Measurements from ENCODE around the gene TMEM217. TPM values are rescaled to one million over a fixed set of nuclear protein-coding genes. Genes with fewer than 3 reads are reported as not detected.
A peak's percentile ranks its signal among the peaks of the same experiment; 100 is the strongest.

Gene TMEM217
- total and polyA plus RNA-seq, 12 donors: 1.5 to 26.7 (median 5.6) TPM; not detected in 1

DNA sequence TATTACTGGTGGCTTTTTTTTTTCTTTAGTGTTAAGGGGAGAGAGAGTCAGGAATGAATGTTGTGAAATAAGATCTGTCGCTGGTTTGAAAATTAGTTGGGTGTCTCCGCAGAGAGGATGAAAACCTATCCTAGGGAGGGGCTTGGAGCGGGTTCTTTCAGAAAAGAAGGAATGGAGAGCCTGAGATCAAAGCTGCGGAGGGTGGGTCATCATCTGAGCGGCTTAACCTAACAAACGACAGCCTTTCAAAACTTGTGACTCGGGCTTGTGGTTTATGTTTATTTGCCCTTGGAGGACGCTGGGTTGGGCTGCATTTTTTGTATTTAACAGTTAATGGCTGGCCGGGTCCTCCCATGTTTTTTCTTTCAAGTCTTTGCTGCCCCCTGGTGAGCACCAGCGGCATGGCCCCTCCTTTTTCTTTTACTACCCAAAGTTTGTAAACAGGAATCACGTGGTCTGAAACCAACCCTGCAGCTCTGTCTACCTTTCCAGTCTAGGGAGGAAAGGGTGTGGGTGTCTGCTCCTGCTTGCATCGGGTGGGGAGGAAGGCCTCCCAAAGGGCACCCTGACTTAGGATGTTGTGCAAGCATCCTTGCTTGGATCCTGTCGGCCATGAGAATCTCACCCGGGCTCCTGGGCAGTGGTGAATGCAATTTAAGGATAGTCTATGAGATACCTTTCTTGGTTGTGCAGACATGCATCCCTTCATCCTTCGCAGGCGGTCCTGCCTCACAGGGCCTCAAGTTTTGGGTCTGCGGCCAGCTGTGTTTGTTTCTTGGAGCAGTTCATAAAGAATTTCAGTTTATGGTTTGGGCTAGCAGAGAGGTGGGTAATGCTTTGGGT is 85.8 kb downstream of the TMEM217 start:
- WGBS, 4 donors: 8 to 12% (median 8%) methylated on average over 15 to 17 of the region's 17 CpGs
- DNase-seq: peak; percentile 86 to 98 (median 94)
- H3K9me3 ChIP-seq (replicated peaks in 1 of 3): no peaks in the 10 kb centered on the region
- peak overlapping the region in 1 of 4 donors; percentile 85 for H3K4me3 ChIP-seq
- H3K4me1 ChIP-seq (replicated peaks in 1 of 2): peaks cover 21 to 27% of the 10 kb centered on the region in 2 donors
- peaks cover 0 to 38% of the 10 kb centered on the region in 2 donors for H3K36me3 ChIP-seq (replicated peaks in 1 of 2)
- H3K27me3 ChIP-seq: no peaks in the 10 kb centered on the region
- peak overlapping the region; percentile 65 to 98 (median 89) for H3K27ac ChIP-seq
- TF ChIP-seq, protein P1, sequence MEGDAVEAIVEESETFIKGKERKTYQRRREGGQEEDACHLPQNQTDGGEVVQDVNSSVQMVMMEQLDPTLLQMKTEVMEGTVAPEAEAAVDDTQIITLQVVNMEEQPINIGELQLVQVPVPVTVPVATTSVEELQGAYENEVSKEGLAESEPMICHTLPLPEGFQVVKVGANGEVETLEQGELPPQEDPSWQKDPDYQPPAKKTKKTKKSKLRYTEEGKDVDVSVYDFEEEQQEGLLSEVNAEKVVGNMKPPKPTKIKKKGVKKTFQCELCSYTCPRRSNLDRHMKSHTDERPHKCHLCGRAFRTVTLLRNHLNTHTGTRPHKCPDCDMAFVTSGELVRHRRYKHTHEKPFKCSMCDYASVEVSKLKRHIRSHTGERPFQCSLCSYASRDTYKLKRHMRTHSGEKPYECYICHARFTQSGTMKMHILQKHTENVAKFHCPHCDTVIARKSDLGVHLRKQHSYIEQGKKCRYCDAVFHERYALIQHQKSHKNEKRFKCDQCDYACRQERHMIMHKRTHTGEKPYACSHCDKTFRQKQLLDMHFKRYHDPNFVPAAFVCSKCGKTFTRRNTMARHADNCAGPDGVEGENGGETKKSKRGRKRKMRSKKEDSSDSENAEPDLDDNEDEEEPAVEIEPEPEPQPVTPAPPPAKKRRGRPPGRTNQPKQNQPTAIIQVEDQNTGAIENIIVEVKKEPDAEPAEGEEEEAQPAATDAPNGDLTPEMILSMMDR (IDR thresholded peaks at IDR 0.05): peak; percentile 83 to 99 (median 97)
- peak in 1 of 2 donors; percentile 48 for TF ChIP-seq POLR2A (IDR thresholded peaks at IDR 0.05)
- intact Hi-C loops (cut with DNase I): loop anchor here (2.0 to 10.0 kb wide), 4 partner anchors 35 to 147 kb away; no protein-coding TSS in a partner anchor

DNA sequence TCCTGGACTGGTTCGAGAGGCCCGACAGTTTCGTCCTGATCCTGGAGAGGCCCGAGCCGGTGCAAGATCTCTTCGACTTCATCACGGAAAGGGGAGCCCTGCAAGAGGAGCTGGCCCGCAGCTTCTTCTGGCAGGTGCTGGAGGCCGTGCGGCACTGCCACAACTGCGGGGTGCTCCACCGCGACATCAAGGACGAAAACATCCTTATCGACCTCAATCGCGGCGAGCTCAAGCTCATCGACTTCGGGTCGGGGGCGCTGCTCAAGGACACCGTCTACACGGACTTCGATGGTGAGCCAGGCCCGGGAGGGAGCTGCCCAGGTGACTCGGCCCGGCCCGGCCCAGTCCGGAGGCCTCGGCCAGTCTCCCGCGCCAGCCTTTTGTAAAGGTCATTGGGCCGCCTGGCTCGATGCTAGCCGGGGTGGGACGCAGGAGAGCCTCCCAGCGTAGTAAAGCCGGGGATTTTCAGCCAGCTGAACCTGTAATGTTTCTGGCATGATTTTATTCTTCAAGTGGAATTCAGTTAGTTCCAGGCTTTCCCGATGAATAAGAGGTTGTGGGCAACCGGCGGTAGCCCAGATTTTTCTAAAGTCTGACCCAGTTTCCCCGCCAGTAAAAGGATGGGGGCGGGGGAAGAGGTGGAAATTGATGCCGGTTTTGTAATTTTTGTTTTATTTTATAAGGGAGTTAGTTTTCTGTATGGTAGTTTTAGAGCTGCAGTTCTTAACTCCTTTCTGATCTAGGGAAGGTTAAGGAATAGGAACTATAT is 86.6 kb downstream of the TMEM217 start:
- peak; percentile 62 to 78 (median 69) for DNase-seq
- no peaks in the 10 kb centered on the region for H3K9me3 ChIP-seq (replicated peaks in 1 of 3)
- H3K36me3 ChIP-seq (replicated peaks in 1 of 2): peaks cover 0 to 38% of the 10 kb centered on the region in 2 donors
- H3K4me1 ChIP-seq (replicated peaks in 1 of 2): peaks cover 21 to 27% of the 10 kb centered on the region in 2 donors
- H3K4me3 ChIP-seq: peak overlapping the region; percentile 79 to 96 (median 88)
- WGBS, 4 donors: 0 to 1% (median 1%) methylated on average over 6 to 45 of the region's 45 CpGs
- no peaks in the 10 kb centered on the region for H3K27me3 ChIP-seq
- peak overlapping the region; percentile 65 to 98 (median 89) for H3K27ac ChIP-seq
- TF ChIP-seq POLR2A (IDR thresholded peaks at IDR 0.05): peak; percentile 17 to 22
- TF ChIP-seq, protein P1 (IDR thresholded peaks at IDR 0.05): no peak
- intact Hi-C loops (cut with DNase I): loop anchor here (5.0 to 10.0 kb wide), 2 partner anchors 114 to 147 kb away; no protein-coding TSS in a partner anchor

DNA sequence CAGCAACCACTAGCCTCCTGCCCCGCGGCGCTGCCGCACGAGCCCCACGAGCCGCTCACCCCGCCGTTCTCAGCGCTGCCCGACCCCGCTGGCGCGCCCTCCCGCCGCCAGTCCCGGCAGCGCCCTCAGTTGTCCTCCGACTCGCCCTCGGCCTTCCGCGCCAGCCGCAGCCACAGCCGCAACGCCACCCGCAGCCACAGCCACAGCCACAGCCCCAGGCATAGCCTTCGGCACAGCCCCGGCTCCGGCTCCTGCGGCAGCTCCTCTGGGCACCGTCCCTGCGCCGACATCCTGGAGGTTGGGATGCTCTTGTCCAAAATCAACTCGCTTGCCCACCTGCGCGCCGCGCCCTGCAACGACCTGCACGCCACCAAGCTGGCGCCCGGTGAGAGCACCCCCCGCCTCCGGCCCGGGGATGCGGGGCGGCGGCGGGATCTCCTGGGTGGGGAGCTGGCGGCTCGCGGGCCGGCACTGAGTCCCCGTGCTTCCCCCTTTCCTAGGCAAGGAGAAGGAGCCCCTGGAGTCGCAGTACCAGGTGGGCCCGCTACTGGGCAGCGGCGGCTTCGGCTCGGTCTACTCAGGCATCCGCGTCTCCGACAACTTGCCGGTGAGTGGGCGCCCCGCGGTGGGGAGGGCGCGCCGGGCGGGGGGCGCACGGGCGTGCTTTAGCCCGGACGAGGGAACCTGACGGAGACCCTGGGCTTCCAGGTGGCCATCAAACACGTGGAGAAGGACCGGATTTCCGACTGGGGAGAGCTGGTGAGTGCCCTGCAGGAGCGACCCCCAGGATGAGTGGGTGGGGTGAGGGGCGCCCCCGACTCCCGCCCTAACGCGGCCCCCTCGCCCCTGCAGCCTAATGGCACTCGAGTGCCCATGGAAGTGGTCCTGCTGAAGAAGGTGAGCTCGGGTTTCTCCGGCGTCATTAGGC is 87.4 kb downstream of the TMEM217 start:
- peak; percentile 50 to 78 (median 67) for DNase-seq
- TF ChIP-seq POLR2A (IDR thresholded peaks at IDR 0.05): peak in 1 of 2 donors; percentile 0
- TF ChIP-seq, protein P1 (IDR thresholded peaks at IDR 0.05): peak; percentile 5 to 57 (median 24)
- 0 to 5% (median 0%) methylated on average over 14 to 92 of the region's 92 CpGs for WGBS, 4 donors
- intact Hi-C loops (cut with DNase I): loop anchor here (5.0 to 10.0 kb wide), 2 partner anchors 113 to 146 kb away; no protein-coding TSS in a partner anchor
- H3K36me3 ChIP-seq (replicated peaks in 1 of 2): peaks cover 0 to 36% of the 10 kb centered on the region in 2 donors
- H3K4me3 ChIP-seq: peak overlapping the region; percentile 79 to 96 (median 88)
- no peaks in the 10 kb centered on the region for H3K27me3 ChIP-seq
- peaks cover 21 to 27% of the 10 kb centered on the region in 2 donors for H3K4me1 ChIP-seq (replicated peaks in 1 of 2)
- H3K9me3 ChIP-seq (replicated peaks in 1 of 3): no peaks in the 10 kb centered on the region
- H3K27ac ChIP-seq: peak overlapping the region; percentile 68 to 98 (median 89)
